Measurements from ENCODE around the gene SLC2A11.

GRCh38 chr22:23896166-23896522, 38.5 kb downstream of the SLC2A11 start:
- TF ChIP-seq CTCF (IDR thresholded peaks at IDR 0.05) = no peak
- no peak for TF ChIP-seq POLR2AphosphoS5 (IDR thresholded peaks at IDR 0.05)
- TF ChIP-seq EP300 (IDR thresholded peaks at IDR 0.05) = no peak

Data from suprapubic skin (tissue), 4 donors.